HEK293 (cell line): ENCODE results near the gene PIP5K1C.

Source experiments
- CTCF ChIA-PET: fragments of 350-600 bp; formaldehyde crosslinking; extraction: SDS; loops from one replicate; lab custom pipeline; 2021; ENCODE audit warnings: antibody characterized with exemption; lab: Yijun Ruan, JAX
- POLR2A ChIA-PET: fragments of 300-600 bp; formaldehyde crosslinking; extraction: SDS; loops from one replicate; lab custom pipeline; 2020; ENCODE audit warnings: antibody characterized with exemption, inconsistent platforms; lab: Yijun Ruan, JAX
- H3K27ac ChIP-seq: fragments of 200-500 bp; sonication (Bioruptor generic); 2 replicates; pipeline ENCODE4 v1.5.1; 2014; ENCODE audit warnings: low read depth, low read length, control low read depth, inconsistent platforms; ENCODE audit errors: extremely low read depth
- H3K36me3 ChIP-seq, 2 experiments: fragments of 200-500 bp in 1 of 2; sonication (Bioruptor generic) in 1 of 2; 1 replicate in 1 of 2; 2 replicates in 1 of 2; pipeline ENCODE4 v1.5.1; 2014 to 2017; ENCODE audit warnings: inconsistent platforms in 2 of 2, low read length in 2 of 2; ENCODE audit not compliant: control insufficient read depth in 2 of 2, insufficient read depth in 1 of 2
- H3K4me1 ChIP-seq: fragments of 200-500 bp; sonication (Bioruptor generic); 2 replicates; pipeline ENCODE4 v1.5.1; 2014; ENCODE audit warnings: mild to moderate bottlenecking, low read length, inconsistent platforms; ENCODE audit not compliant: control insufficient read depth, insufficient read depth
- H3K4me3 ChIP-seq: 2 replicates; pipeline ENCODE4 v1.5.1; 2011; ENCODE audit warnings: low read depth, mild to moderate bottlenecking, control low read depth, low read length, moderate library complexity
- H3K9me3 ChIP-seq: fragments of 200-500 bp; sonication (Bioruptor generic); 2 replicates; pipeline ENCODE4 v1.5.1; 2014; ENCODE audit warnings: low read depth, low read length, inconsistent platforms; ENCODE audit not compliant: control insufficient read depth, insufficient read depth
- EGR2 ChIP-seq: fragments of 450-650 bp; formaldehyde crosslinking; IDR thresholded peaks from 2 replicates; pipeline ENCODE4 v1.5.1; 2016; ENCODE audit warnings: low read depth, missing biosample characterization, missing genetic modification characterization
- GLI4 ChIP-seq: fragments of 450-650 bp; formaldehyde crosslinking; IDR thresholded peaks from 2 replicates; pipeline ENCODE4 v1.5.1; 2016; ENCODE audit warnings: missing biosample characterization, missing genetic modification characterization
- SP2 ChIP-seq: fragments of 450-650 bp; formaldehyde crosslinking; IDR thresholded peaks from 2 replicates; pipeline ENCODE4 v1.5.1; 2016; ENCODE audit warnings: missing biosample characterization, missing genetic modification characterization
- ZFHX2 ChIP-seq: fragments of 450-650 bp; formaldehyde crosslinking; conservative IDR thresholded peaks from 2 replicates; pipeline ENCODE4 v1.5.1; 2016; ENCODE audit warnings: missing biosample characterization, missing genetic modification characterization
- ZFP3 ChIP-seq: fragments of 450-650 bp; formaldehyde crosslinking; IDR thresholded peaks from 2 replicates; pipeline ENCODE4 v1.5.1; 2016; ENCODE audit warnings: low read depth, missing biosample characterization, missing genetic modification characterization
- ZFP41 ChIP-seq: fragments of 450-650 bp; formaldehyde crosslinking; IDR thresholded peaks from 2 replicates; pipeline ENCODE4 v1.5.1; 2016; ENCODE audit warnings: missing biosample characterization, missing genetic modification characterization, borderline replicate concordance
- ZNF10 ChIP-seq: fragments of 450-650 bp; formaldehyde crosslinking; IDR thresholded peaks from 2 replicates; pipeline ENCODE4 v1.5.1; 2017; ENCODE audit warnings: missing biosample characterization, missing genetic modification characterization
- ZNF112 ChIP-seq: fragments of 450-650 bp; formaldehyde crosslinking; IDR thresholded peaks from 2 replicates; pipeline ENCODE4 v1.5.0; 2017; ENCODE audit warnings: missing biosample characterization, missing genetic modification characterization
- ZNF211 ChIP-seq: fragments of 450-650 bp; formaldehyde crosslinking; IDR thresholded peaks from 2 replicates; pipeline ENCODE4 v1.5.1; 2016; ENCODE audit warnings: low read depth, missing biosample characterization, missing genetic modification characterization
- ZNF354C ChIP-seq: fragments of 450-650 bp; formaldehyde crosslinking; IDR thresholded peaks from 2 replicates; pipeline ENCODE4 v1.5.1; 2016; ENCODE audit warnings: missing biosample characterization, missing genetic modification characterization, low read depth, borderline replicate concordance
- ZNF510 ChIP-seq: fragments of 450-650 bp; formaldehyde crosslinking; IDR thresholded peaks from 2 replicates; pipeline ENCODE4 v1.5.1; 2018; ENCODE audit warnings: mild to moderate bottlenecking, missing genetic modification characterization, missing biosample characterization; ENCODE audit not compliant: insufficient replicate concordance
- ZNF549 ChIP-seq: fragments of 450-650 bp; IDR thresholded peaks from 2 replicates; pipeline ENCODE4 v1.5.1; 2018; ENCODE audit warnings: missing biosample characterization, missing genetic modification characterization, mild to moderate bottlenecking, inconsistent platforms, moderate library complexity
- ZNF571 ChIP-seq: fragments of 450-650 bp; formaldehyde crosslinking; IDR thresholded peaks from 2 replicates; pipeline ENCODE4 v1.5.0; 2017; ENCODE audit warnings: missing biosample characterization, missing genetic modification characterization
- ZNF623 ChIP-seq: fragments of 450-650 bp; formaldehyde crosslinking; IDR thresholded peaks from 2 replicates; pipeline ENCODE4 v1.5.1; 2016; ENCODE audit warnings: missing biosample characterization, missing genetic modification characterization
- ZNF629 ChIP-seq: fragments of 450-650 bp; formaldehyde crosslinking; IDR thresholded peaks from 2 replicates; pipeline ENCODE4 v1.5.1; 2017; ENCODE audit warnings: missing biosample characterization, missing genetic modification characterization
- ZNF76 ChIP-seq: fragments of 450-650 bp; formaldehyde crosslinking; IDR thresholded peaks from 2 replicates; pipeline ENCODE4; 2016; ENCODE audit warnings: low read depth, missing biosample characterization, missing genetic modification characterization, borderline replicate concordance
- ZNF777 ChIP-seq: fragments of 450-650 bp; formaldehyde crosslinking; IDR thresholded peaks from 2 replicates; pipeline ENCODE4 v1.5.1; 2017; ENCODE audit warnings: missing biosample characterization, missing genetic modification characterization, borderline replicate concordance
- ZNF785 ChIP-seq: fragments of 450-650 bp; formaldehyde crosslinking; IDR thresholded peaks from 2 replicates; pipeline ENCODE4 v1.5.1; 2016; ENCODE audit warnings: missing biosample characterization, missing genetic modification characterization
- TF ChIP-seq, protein P1 (sequence below): fragments of 450-650 bp; formaldehyde crosslinking; IDR thresholded peaks from 2 replicates; pipeline ENCODE4 v1.5.1; 2016; ENCODE audit warnings: missing biosample characterization, missing genetic modification characterization
- TF ChIP-seq, protein P2 (sequence below): fragments of 450-650 bp; IDR thresholded peaks from 2 replicates; pipeline ENCODE4 v1.5.1; 2018; ENCODE audit warnings: missing biosample characterization, mild to moderate bottlenecking, missing genetic modification characterization
- TF ChIP-seq, protein P3 (sequence below): fragments of 450-650 bp; formaldehyde crosslinking; IDR thresholded peaks from 2 replicates; pipeline ENCODE4 v1.5.1; 2016; ENCODE audit warnings: missing biosample characterization, missing genetic modification characterization
- TF ChIP-seq, protein P4 (sequence below): fragments of 450-650 bp; formaldehyde crosslinking; optimal IDR thresholded peaks from 2 replicates; pipeline ENCODE3; 2016; ENCODE audit warnings: missing biosample characterization, mild to moderate bottlenecking, missing genetic modification characterization

Gene PIP5K1C

DNA sequence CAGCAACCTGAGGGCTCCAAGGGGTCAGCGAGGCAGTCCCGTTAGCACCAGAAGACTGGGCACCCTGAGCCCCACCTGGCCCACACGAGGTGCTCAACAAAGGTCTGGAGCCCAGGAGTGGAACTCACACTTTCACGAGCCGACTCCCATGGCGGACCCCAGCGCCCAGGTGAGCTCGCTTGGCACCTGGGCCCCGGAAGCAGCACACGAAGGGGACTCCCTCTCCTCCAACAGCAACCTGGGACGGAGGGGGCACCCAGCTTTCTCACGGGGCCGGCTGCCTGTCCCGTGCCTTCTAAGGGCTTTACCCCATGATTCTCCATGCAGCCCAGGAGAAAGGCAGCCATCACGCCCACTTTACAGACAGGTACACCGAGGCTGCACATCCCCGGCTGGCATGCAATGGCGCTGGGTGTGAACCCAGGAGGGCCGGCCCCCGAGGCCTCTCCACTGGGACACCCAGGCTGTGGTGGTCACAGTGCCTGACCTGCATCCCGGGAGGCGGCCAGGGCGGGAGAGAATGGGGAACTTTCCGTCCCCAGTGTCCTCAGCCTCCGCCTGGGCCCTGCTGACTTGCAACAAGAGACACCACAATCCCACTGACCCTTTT lies 5.0 kb downstream of the PIP5K1C start:
- Histone ChIP-seq H3K4me1 (no peaks in the 10 kb centered on the region), H3K36me3 (peaks cover 0 to 3% of the 10 kb centered on the region in 2 experiments; a peak in 1 of 3 replicates), H3K9me3 (no peaks in the 10 kb centered on the region), H3K27ac (no peak overlapping the region), H3K4me3 (no peak overlapping the region)
- ChIA-PET POLR2A (no interaction called here), CTCF (no interaction called here)
- TF ChIP-seq ZNF549: no peak
- TF ChIP-seq ZNF623: peak; percentile 25; the same call in 1 of the 2 replicates
- no peak for TF ChIP-seq SP2
- TF ChIP-seq ZNF777 (tag by site-specific recombination): no peak
- TF ChIP-seq ZNF76: no peak
- TF ChIP-seq, all 188 proteins: peak for 1

DNA sequence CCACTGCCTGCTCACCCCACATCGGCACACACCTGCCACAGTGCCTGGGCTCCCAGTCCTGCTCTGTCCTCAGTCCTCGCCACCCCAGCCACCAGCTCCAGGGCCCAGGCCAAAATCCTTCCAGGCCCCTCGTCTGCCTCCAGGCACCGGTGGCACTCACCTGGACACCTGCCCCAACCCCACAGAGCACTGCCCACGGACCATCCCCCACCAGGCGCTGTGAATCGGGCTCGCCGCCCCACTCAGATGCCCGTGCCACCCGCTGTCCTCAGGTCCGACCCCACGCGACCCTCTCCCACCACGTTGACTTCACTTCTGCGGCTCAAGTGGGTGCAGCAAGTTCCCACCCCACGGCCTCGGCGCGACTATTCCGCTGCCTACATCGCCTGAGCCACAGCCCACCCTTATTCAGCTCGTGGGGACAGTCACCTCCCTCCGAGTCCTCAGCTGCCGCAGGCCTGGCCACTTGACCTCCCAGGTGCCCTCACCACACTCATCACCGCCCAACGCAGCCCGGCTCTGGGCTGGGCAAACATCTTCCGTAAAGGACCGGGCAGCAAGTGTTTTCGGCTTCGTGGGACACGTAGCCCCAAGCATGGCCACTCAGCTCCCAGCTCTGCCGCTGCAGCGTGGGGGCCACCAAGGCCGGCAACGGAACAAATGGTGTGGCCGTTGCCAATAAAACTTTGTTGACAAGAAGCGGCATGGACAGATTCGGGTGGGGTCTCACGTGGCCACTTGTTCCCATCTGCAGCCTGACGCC lies 5.7 kb downstream of the PIP5K1C start:
- H3K4me3 ChIP-seq: no peak overlapping the region
- no peaks in the 10 kb centered on the region for H3K9me3 ChIP-seq
- H3K36me3 ChIP-seq: peaks cover 0 to 3% of the 10 kb centered on the region in 2 experiments; a peak in 1 of 3 replicates
- H3K27ac ChIP-seq: no peak overlapping the region
- H3K4me1 ChIP-seq: no peaks in the 10 kb centered on the region
- POLR2A ChIA-PET: no interaction called here
- 0 out of 2 replicates have a peak, but pooled peaks have one; percentile 9 for TF ChIP-seq ZFHX2 (tag by site-specific recombination)
- no peak for TF ChIP-seq ZNF354C
- no peak for TF ChIP-seq ZFP3 (tag by site-specific recombination)
- peak; percentile 39 for TF ChIP-seq EGR2
- CTCF ChIA-PET: no interaction called here

DNA sequence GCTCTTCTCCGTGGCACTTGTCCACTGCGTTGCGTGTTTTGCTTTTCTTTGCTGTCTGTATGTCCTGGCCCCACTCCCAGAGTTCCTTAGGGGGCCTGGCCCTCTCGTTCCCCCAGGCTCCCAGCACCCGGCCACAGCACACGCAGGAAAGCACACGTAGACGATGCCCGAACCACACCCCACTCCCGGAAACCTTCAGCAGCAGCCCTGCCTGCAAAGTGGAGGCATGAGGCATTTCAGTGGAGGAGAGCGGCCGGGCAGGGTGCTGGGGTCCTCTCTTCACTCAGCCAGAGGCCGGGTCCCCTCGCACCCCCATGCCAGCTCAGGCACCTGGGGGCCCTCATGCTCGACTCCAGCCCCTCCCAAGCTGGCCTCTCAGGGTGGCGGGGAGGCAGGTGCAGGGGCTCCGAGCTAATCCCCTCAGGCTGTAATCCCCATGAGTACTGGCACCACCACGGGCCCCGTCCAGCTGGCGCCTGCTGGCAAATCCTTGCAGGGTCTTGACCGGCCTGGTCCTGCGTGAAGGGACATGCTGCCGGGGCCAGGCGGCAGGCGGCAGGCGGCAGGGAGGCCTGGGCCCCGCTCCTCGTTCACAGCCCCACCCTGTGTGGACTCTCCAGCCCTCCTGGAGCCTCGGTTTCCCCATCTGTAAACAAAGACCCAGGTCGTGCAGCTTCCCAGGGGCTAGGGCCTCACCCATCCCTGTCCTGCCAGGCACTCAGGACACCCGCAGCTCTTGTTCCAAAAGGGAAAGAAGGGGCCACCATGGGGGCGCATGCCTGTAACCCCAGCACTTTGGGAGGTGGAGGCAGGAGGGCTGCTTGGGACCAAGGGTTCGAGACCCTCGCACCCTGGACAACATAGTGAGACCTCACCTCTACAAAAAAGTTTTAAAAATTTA lies 7.0 kb downstream of the PIP5K1C start:
- ChIA-PET POLR2A (no interaction called here), CTCF (interaction anchor here (0.6 to 1.2 kb wide), 6 partner anchors 8 to 815 kb away, joined by 3 to 5 read pairs (median 4); no protein-coding TSS in a partner anchor)
- Histone ChIP-seq H3K9me3 (no peaks in the 10 kb centered on the region), H3K36me3 (peaks cover 0 to 3% of the 10 kb centered on the region in 2 experiments; a peak in 1 of 3 replicates), H3K27ac (no peak overlapping the region), H3K4me3 (no peak overlapping the region), H3K4me1 (no peaks in the 10 kb centered on the region; the same call in 1 of the 2 replicates)
- no peak for TF ChIP-seq ZNF571
- TF ChIP-seq, protein P1, sequence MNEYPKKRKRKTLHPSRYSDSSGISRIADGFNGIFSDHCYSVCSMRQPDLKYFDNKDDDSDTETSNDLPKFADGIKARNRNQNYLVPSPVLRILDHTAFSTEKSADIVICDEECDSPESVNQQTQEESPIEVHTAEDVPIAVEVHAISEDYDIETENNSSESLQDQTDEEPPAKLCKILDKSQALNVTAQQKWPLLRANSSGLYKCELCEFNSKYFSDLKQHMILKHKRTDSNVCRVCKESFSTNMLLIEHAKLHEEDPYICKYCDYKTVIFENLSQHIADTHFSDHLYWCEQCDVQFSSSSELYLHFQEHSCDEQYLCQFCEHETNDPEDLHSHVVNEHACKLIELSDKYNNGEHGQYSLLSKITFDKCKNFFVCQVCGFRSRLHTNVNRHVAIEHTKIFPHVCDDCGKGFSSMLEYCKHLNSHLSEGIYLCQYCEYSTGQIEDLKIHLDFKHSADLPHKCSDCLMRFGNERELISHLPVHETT (tag by site-specific recombination): no peak
- no peak for TF ChIP-seq ZNF629 (tag by site-specific recombination)
- TF ChIP-seq, protein P2, sequence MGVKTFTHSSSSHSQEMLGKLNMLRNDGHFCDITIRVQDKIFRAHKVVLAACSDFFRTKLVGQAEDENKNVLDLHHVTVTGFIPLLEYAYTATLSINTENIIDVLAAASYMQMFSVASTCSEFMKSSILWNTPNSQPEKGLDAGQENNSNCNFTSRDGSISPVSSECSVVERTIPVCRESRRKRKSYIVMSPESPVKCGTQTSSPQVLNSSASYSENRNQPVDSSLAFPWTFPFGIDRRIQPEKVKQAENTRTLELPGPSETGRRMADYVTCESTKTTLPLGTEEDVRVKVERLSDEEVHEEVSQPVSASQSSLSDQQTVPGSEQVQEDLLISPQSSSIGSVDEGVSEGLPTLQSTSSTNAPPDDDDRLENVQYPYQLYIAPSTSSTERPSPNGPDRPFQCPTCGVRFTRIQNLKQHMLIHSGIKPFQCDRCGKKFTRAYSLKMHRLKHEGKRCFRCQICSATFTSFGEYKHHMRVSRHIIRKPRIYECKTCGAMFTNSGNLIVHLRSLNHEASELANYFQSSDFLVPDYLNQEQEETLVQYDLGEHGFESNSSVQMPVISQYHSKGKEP (tag by site-specific recombination): no peak
- TF ChIP-seq ZNF510 (tag by site-specific recombination): no peak
- TF ChIP-seq ZNF549: no peak
- TF ChIP-seq ZNF10 (tag by site-specific recombination): no peak
- TF ChIP-seq ZNF785: no peak
- TF ChIP-seq, protein P3, sequence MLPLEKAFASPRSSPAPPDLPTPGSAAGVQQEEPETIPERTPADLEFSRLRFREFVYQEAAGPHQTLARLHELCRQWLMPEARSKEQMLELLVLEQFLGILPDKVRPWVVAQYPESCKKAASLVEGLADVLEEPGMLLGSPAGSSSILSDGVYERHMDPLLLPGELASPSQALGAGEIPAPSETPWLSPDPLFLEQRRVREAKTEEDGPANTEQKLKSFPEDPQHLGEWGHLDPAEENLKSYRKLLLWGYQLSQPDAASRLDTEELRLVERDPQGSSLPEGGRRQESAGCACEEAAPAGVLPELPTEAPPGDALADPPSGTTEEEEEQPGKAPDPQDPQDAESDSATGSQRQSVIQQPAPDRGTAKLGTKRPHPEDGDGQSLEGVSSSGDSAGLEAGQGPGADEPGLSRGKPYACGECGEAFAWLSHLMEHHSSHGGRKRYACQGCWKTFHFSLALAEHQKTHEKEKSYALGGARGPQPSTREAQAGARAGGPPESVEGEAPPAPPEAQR (tag by site-specific recombination): no peak
- TF ChIP-seq, protein P4, sequence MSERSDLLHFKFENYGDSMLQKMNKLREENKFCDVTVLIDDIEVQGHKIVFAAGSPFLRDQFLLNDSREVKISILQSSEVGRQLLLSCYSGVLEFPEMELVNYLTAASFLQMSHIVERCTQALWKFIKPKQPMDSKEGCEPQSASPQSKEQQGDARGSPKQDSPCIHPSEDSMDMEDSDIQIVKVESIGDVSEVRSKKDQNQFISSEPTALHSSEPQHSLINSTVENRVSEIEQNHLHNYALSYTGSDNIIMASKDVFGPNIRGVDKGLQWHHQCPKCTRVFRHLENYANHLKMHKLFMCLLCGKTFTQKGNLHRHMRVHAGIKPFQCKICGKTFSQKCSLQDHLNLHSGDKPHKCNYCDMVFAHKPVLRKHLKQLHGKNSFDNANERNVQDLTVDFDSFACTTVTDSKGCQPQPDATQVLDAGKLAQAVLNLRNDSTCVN (tag by site-specific recombination): no peak
- no peak for TF ChIP-seq ZFP41 (tag by site-specific recombination)
- no peak for TF ChIP-seq ZNF112
- no peak for TF ChIP-seq GLI4 (tag by site-specific recombination)
- no peak for TF ChIP-seq ZNF211 (tag by site-specific recombination)
